Left ventricle myocardium inferior (tissue), 1 donor: ENCODE measurements around the gene NKIRAS2. TPM values are rescaled to one million over a fixed set of nuclear protein-coding genes. Genes with fewer than 3 reads are reported as not detected.

Experiments
- DNase-seq: peaks from one replicate; pipeline ENCODE4 v3.0.0-alpha.2; 2020
- H3K27ac ChIP-seq: fragments of 200-600 bp; replicated peaks from 2 replicates; pipeline ENCODE4 v1.8.0; 2021
- H3K27me3 ChIP-seq: fragments of 200-600 bp; 2 replicates; pipeline ENCODE4 v1.8.0; 2021; ENCODE audit warnings: low read depth
- H3K36me3 ChIP-seq: fragments of 200-600 bp; 2 replicates; pipeline ENCODE4 v1.8.0; 2021
- H3K4me1 ChIP-seq: fragments of 200-600 bp; 2 replicates; pipeline ENCODE4 v1.8.0; 2021
- H3K4me3 ChIP-seq: fragments of 200-600 bp; 2 replicates; pipeline ENCODE4 v1.8.0; 2021; ENCODE audit warnings: mild to moderate bottlenecking, moderate library complexity
- H3K9me3 ChIP-seq: fragments of 200-600 bp; replicated peaks from 2 replicates; pipeline ENCODE4 v1.8.0; 2021
- CTCF ChIP-seq: fragments of 200-600 bp; IDR thresholded peaks from 2 replicates; pipeline ENCODE4 v1.8.0; 2021; ENCODE audit warnings: antibody characterized with exemption, mild to moderate bottlenecking, borderline replicate concordance
- intact Hi-C: fragments of 100-400 bp; cut with micrococcal nuclease; formaldehyde crosslinking; loops from one replicate; pipeline ENCODE4 v1.11.0; 2022
- total RNA-seq: library from RNA; stranded (reverse); fragmentation: NEBNext Ultra II Directional; extraction: Animal tissue kit (Norgen Biotek cat#: 25700); gene quantifications from one replicate; pipeline ENCODE4 v1.2.1, GENCODE V29; 2021
- donor health status: DM: no; HTN: yes; CAD: no; lungs with severe emphysema.

The NKIRAS2 gene
- total RNA-seq, 1 donor from 2014 or later: 50.9 TPM

- Histone ChIP-seq H3K4me1 (peaks cover 17% of the 10 kb centered on the region), H3K27ac (no peak overlapping the region), H3K36me3 (peaks cover 95% of the 10 kb centered on the region), H3K9me3 (no peaks in the 10 kb centered on the region), H3K4me3 (no peak overlapping the region), H3K27me3 (no peaks in the 10 kb centered on the region)
- TF ChIP-seq CTCF: no peak
- intact Hi-C loops: no loop called here
- no peak for DNase-seq
These were observed 41.9 kb upstream of the NKIRAS2 start for GRCh38 chr17:41977991-41978390.

- intact Hi-C loops: no loop called here
- H3K27ac ChIP-seq: no peak overlapping the region
These were observed 37.7 kb upstream of the NKIRAS2 start for GRCh38 chr17:41982026-41982760.

GRCh38 chr17:41984454-41984853 is 35.4 kb upstream of the NKIRAS2 start:
- DNase-seq: no peak
- no peaks in the 10 kb centered on the region for H3K27me3 ChIP-seq

More at GRCh38 chr17:41982026-41982760, 37.7 kb upstream of the NKIRAS2 start:
- no peak for DNase-seq
- peaks cover 94% of the 10 kb centered on the region for H3K36me3 ChIP-seq
- H3K9me3 ChIP-seq: no peaks in the 10 kb centered on the region
- no peak overlapping the region for H3K4me3 ChIP-seq
- TF ChIP-seq CTCF: no peak
- H3K27me3 ChIP-seq: no peaks in the 10 kb centered on the region
- no peaks in the 10 kb centered on the region for H3K4me1 ChIP-seq

GRCh38 chr17:41985919-41986318 is 34.0 kb upstream of the NKIRAS2 start:
- TF ChIP-seq CTCF: no peak
- H3K4me3 ChIP-seq: no peak overlapping the region
- intact Hi-C loops: no loop called here
- H3K4me1 ChIP-seq: no peaks in the 10 kb centered on the region
- peaks cover 97% of the 10 kb centered on the region for H3K36me3 ChIP-seq
- no peaks in the 10 kb centered on the region for H3K9me3 ChIP-seq
- H3K27me3 ChIP-seq: no peaks in the 10 kb centered on the region
- H3K27ac ChIP-seq: no peak overlapping the region
- no peak for DNase-seq

More at GRCh38 chr17:41984454-41984853, 35.4 kb upstream of the NKIRAS2 start:
- Histone ChIP-seq H3K36me3 (peaks cover 94% of the 10 kb centered on the region), H3K9me3 (no peaks in the 10 kb centered on the region), H3K27ac (no peak overlapping the region), H3K4me1 (no peaks in the 10 kb centered on the region), H3K4me3 (no peak overlapping the region)
- TF ChIP-seq CTCF: no peak
- intact Hi-C loops: no loop called here

- no peak for DNase-seq
- Histone ChIP-seq H3K9me3 (no peaks in the 10 kb centered on the region), H3K27me3 (no peaks in the 10 kb centered on the region), H3K4me3 (no peak overlapping the region), H3K27ac (no peak overlapping the region), H3K4me1 (no peaks in the 10 kb centered on the region), H3K36me3 (peaks cover 97% of the 10 kb centered on the region)
- intact Hi-C loops: no loop called here
- no peak for TF ChIP-seq CTCF
These were observed 33.3 kb upstream of the NKIRAS2 start for GRCh38 chr17:41986634-41987033.
